KOPT-K1 (cell line): ENCODE measurements around the gene LMBR1.
"Not testable (repeated sequence)": the region's sequence is repeated elsewhere in the genome, so short reads cannot be mapped to it uniquely, and the experiment has no call there.

ENCODE experiments used
- H3K27ac ChIP-seq: fragments of 200-600 bp; sonication (generic); 2 replicates; pipeline ENCODE4 v1.5.1; 2016; ENCODE audit warnings: antibody characterized with exemption, mild to moderate bottlenecking, low read depth, low read length; ENCODE audit not compliant: poor library complexity, severe bottlenecking
- H3K36me3 ChIP-seq: fragments of 200-600 bp; sonication (generic); 2 replicates; pipeline ENCODE4 v1.5.1; 2017; ENCODE audit warnings: antibody characterized with exemption, mild to moderate bottlenecking, low read length, moderate library complexity; ENCODE audit not compliant: insufficient read depth
- H3K9me3 ChIP-seq: fragments of 200-600 bp; sonication (generic); 2 replicates; pipeline ENCODE4 v1.5.1; 2017; ENCODE audit warnings: antibody characterized with exemption, low read length, mild to moderate bottlenecking; ENCODE audit not compliant: insufficient read depth, poor library complexity, severe bottlenecking

LMBR1 gene

GRCh38 chr7:156701787-156702186, 191.2 kb downstream of the LMBR1 start:
- H3K27ac ChIP-seq, H3K36me3 ChIP-seq: not testable (repeated sequence)
- peaks cover 35% of the 10 kb centered on the region for H3K9me3 ChIP-seq

- not testable (repeated sequence) for H3K27ac ChIP-seq, H3K36me3 ChIP-seq
- peaks cover 51% of the 10 kb centered on the region for H3K9me3 ChIP-seq
Observed at GRCh38 chr7:156698512-156698911, 194.5 kb downstream of the LMBR1 start.

- H3K36me3 ChIP-seq, H3K27ac ChIP-seq: not testable (repeated sequence)
- H3K9me3 ChIP-seq = peaks cover 62% of the 10 kb centered on the region
Observed at GRCh38 chr7:156697283-156697682, 195.7 kb downstream of the LMBR1 start.

GRCh38 chr7:156693627-156694026, 199.4 kb downstream of the LMBR1 start:
- Histone ChIP-seq H3K9me3 (peaks cover 46% of the 10 kb centered on the region), H3K36me3 (no peaks in the 10 kb centered on the region), H3K27ac (no peak overlapping the region)

- Histone ChIP-seq H3K27ac (no peak overlapping the region), H3K36me3 (no peaks in the 10 kb centered on the region), H3K9me3 (peaks cover 38% of the 10 kb centered on the region)
Observed at GRCh38 chr7:156692849-156693248, 200.1 kb downstream of the LMBR1 start.

- Histone ChIP-seq H3K27ac (no peak overlapping the region), H3K9me3 (peaks cover 27% of the 10 kb centered on the region), H3K36me3 (no peaks in the 10 kb centered on the region)
Observed at GRCh38 chr7:156691764-156692163, 201.2 kb downstream of the LMBR1 start.

- peaks cover 21% of the 10 kb centered on the region for H3K36me3 ChIP-seq
- H3K27ac ChIP-seq = no peak overlapping the region
- no peaks in the 10 kb centered on the region for H3K9me3 ChIP-seq
Observed at GRCh38 chr7:156684661-156685060, 208.3 kb downstream of the LMBR1 start.

GRCh38 chr7:156684251-156684650, 208.7 kb downstream of the LMBR1 start:
- Histone ChIP-seq H3K27ac (no peak overlapping the region), H3K9me3 (no peaks in the 10 kb centered on the region), H3K36me3 (peaks cover 25% of the 10 kb centered on the region)

- Histone ChIP-seq H3K36me3 (peaks cover 37% of the 10 kb centered on the region), H3K9me3 (no peaks in the 10 kb centered on the region), H3K27ac (no peak overlapping the region)
Observed at GRCh38 chr7:156682928-156683327, 210.1 kb downstream of the LMBR1 start.

GRCh38 chr7:156680281-156680680, 212.7 kb downstream of the LMBR1 start:
- Histone ChIP-seq H3K27ac (no peak overlapping the region), H3K36me3 (peaks cover 54% of the 10 kb centered on the region), H3K9me3 (no peaks in the 10 kb centered on the region)

GRCh38 chr7:156677374-156678054, 215.5 kb downstream of the LMBR1 start:
- Histone ChIP-seq H3K9me3 (no peaks in the 10 kb centered on the region), H3K27ac (no peak overlapping the region), H3K36me3 (peaks cover 50% of the 10 kb centered on the region)

GRCh38 chr7:156676263-156676662, 216.7 kb downstream of the LMBR1 start:
- peaks cover 56% of the 10 kb centered on the region for H3K36me3 ChIP-seq
- H3K27ac ChIP-seq = no peak overlapping the region
- no peaks in the 10 kb centered on the region for H3K9me3 ChIP-seq

- no peak overlapping the region for H3K27ac ChIP-seq
- H3K36me3 ChIP-seq = peaks cover 56% of the 10 kb centered on the region
Observed at GRCh38 chr7:156675721-156676120, 217.3 kb downstream of the LMBR1 start.

GRCh38 chr7:156673902-156674301, 219.1 kb downstream of the LMBR1 start:
- no peak overlapping the region for H3K27ac ChIP-seq
- H3K36me3 ChIP-seq = peaks cover 42% of the 10 kb centered on the region
- no peaks in the 10 kb centered on the region for H3K9me3 ChIP-seq

More at GRCh38 chr7:156675721-156676120, 217.3 kb downstream of the LMBR1 start:
- no peaks in the 10 kb centered on the region for H3K9me3 ChIP-seq

GRCh38 chr7:156673454-156673853, 219.5 kb downstream of the LMBR1 start:
- H3K27ac ChIP-seq = no peak overlapping the region
- peaks cover 38% of the 10 kb centered on the region for H3K36me3 ChIP-seq
- no peaks in the 10 kb centered on the region for H3K9me3 ChIP-seq
